ENCODE results near the gene HDAC4.

HDAC4 gene

DNA sequence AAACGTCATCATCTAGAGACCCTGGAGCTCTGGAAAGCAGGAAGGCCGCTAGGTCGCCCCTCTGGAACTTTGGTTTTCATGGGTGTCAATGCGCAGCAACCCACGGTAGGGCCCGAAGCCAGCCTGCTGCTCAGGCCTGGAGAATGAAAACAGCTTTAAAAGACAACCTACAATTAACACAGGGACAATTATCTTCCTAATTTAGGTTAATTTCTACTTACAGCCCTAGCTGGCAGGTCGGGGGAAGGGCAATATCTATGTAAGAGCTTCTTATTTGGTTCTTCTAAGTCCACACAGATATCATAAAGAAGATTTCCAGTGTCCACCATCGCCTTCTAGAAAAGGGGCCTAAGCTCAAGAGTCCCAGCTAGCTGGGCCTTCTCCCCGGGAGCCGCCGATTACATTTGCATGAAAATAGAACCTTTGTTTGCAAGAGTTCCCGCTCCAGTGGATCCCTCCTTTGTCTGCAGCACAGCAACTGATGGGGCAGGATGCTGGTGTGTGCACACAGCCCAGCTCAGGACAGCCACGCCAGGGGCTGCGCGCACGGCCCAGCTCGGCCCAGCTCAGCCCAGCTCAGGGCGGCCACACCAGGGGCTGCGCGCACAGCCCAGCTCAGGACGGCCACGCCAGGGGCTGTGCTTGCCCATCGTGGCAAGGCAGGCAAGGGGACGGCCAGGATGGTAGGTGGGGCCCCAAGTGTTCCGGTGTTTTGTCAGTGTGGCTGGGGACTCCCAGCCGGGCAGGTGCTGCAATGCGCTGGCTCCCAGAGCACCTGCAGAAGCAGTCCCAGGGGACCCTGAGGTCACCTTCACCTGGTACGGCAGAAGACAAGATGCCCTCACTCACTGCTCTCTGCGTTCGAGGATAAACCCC is 109.1 kb downstream of the HDAC4 start:
- TF ChIP-seq EGR1 (IDR thresholded peaks at IDR 0.05) = no peak
- TF ChIP-seq CEBPB (IDR thresholded peaks at IDR 0.05) = no peak
- TF ChIP-seq, protein P1, sequence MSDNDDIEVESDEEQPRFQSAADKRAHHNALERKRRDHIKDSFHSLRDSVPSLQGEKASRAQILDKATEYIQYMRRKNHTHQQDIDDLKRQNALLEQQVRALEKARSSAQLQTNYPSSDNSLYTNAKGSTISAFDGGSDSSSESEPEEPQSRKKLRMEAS (IDR thresholded peaks at IDR 0.05) = no peak
- no peak for TF ChIP-seq RAD21 (IDR thresholded peaks at IDR 0.05; ENCODE audit: low read depth)
- no peak for TF ChIP-seq FOXM1 (IDR thresholded peaks at IDR 0.05; ENCODE audit: borderline replicate concordance, low read depth)
- no peak for TF ChIP-seq YY1 (IDR thresholded peaks at IDR 0.05; ENCODE audit: low read depth)
- TF ChIP-seq, protein P2, sequence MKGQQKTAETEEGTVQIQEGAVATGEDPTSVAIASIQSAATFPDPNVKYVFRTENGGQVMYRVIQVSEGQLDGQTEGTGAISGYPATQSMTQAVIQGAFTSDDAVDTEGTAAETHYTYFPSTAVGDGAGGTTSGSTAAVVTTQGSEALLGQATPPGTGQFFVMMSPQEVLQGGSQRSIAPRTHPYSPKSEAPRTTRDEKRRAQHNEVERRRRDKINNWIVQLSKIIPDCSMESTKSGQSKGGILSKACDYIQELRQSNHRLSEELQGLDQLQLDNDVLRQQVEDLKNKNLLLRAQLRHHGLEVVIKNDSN (IDR thresholded peaks at IDR 0.05) = no peak
- TF ChIP-seq NFIC (IDR thresholded peaks at IDR 0.05) = no peak
- no peak for TF ChIP-seq ZBTB7A (IDR thresholded peaks at IDR 0.05; ENCODE audit: low read depth)
- TF ChIP-seq TCF12 (IDR thresholded peaks at IDR 0.05; ENCODE audit: low read depth) = no peak
- TF ChIP-seq CREB1 (IDR thresholded peaks at IDR 0.05; ENCODE audit: low read depth) = no peak

DNA sequence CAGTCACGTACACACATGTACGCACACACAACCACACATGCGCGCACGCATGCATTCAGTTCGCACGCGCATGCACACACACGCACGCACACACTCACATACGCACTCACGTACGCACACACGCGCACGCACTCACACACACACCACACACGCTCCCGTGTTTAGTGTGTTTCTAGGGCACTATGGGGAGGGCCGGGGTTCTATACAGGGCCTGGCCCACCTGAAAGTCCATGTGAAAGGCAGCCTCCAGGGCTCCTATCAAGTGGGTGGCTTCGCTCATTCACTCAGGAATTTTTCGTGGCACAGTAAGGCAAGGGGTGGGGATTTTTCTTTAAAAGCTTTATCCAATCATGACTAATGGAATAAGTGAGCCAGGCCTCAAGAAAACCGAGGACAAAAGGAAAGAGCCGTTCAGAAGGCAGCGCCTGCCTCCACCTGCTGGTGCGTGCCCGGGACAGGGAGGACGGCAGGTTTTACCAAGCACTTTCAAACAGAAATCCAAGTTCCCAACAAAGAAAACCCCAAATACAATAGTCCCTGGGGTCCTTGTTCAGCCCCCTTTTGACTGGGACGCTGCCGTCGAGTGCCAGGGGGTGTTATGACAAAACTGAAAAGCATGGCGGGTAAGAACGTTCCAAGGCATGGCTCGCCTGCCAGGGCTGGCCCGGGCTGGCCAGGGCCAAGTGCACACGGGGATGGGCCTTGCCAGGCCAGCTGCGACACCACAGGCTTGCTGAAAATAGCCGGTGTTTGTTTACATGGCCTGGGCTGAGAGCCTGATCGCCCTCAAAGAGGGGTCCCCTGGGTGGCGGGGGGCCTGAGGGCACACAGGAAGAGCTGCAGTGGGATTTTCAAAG is 110.0 kb downstream of the HDAC4 start:
- TF ChIP-seq NFIC (IDR thresholded peaks at IDR 0.05) = no peak
- no peak for TF ChIP-seq FOXM1 (IDR thresholded peaks at IDR 0.05; ENCODE audit: borderline replicate concordance, low read depth)
- TF ChIP-seq, protein P1 (IDR thresholded peaks at IDR 0.05) = no peak

DNA sequence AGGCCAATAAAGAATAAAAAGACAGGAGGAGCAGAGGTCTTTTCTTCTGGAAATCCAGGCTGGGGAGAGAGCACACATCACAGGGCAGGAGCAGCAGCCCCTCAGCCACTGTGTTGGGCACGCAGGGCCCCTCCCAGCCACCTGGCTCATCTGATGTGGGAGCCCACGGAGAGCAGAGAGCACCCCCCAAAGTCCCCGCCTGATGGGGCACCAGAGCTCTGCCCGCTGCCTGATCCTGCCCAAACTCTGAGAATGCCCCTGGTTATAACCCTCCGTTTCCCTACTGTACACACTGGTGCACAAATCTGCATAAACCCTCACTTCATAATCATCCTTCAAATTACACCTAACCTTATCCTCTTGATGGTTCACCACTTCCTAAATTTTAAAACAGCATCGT is 111.3 kb downstream of the HDAC4 start:
- TF ChIP-seq, protein P1 (IDR thresholded peaks at IDR 0.05) = no peak

DNA sequence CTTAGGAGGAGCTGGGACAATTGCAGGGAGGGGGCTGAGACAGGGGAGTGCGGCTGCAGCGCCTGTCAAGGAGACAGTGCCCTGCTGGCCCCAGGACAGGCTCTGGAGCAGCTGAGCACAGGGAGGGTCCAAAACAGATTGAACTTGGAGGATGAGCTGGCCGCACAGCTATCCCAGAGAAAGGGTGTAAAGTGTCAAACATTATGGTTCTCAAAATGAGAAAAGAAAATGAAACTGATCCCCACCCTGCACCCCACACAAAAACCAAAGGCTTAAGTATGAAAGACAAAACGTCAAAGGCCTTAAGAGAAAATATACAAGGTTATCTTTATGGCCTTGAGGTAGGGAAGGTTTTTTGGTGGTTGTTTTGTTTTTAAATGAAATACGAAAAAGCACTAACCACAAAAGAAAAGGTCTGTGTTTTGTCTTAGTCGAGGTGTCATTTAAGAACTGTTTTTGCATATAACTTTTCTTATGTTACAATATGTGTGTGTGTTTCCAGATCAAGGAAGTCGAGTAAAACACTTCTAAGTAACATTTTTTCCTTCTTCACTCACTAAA is 111.8 kb downstream of the HDAC4 start:
- TF ChIP-seq ZBTB7A (IDR thresholded peaks at IDR 0.05; ENCODE audit: low read depth) = no peak
- no peak for TF ChIP-seq NFIC (IDR thresholded peaks at IDR 0.05)
- TF ChIP-seq TAF1 (IDR thresholded peaks at IDR 0.05; ENCODE audit: low read depth) = no peak
- no peak for TF ChIP-seq EGR1 (IDR thresholded peaks at IDR 0.05)
- TF ChIP-seq EP300 (IDR thresholded peaks at IDR 0.05; ENCODE audit: borderline replicate concordance) = no peak
- TF ChIP-seq YY1 (IDR thresholded peaks at IDR 0.05; ENCODE audit: low read depth) = no peak
- TF ChIP-seq TEAD4 (IDR thresholded peaks at IDR 0.05) = no peak
- no peak for TF ChIP-seq FOXM1 (IDR thresholded peaks at IDR 0.05; ENCODE audit: borderline replicate concordance, low read depth)
- TF ChIP-seq, protein P3, sequence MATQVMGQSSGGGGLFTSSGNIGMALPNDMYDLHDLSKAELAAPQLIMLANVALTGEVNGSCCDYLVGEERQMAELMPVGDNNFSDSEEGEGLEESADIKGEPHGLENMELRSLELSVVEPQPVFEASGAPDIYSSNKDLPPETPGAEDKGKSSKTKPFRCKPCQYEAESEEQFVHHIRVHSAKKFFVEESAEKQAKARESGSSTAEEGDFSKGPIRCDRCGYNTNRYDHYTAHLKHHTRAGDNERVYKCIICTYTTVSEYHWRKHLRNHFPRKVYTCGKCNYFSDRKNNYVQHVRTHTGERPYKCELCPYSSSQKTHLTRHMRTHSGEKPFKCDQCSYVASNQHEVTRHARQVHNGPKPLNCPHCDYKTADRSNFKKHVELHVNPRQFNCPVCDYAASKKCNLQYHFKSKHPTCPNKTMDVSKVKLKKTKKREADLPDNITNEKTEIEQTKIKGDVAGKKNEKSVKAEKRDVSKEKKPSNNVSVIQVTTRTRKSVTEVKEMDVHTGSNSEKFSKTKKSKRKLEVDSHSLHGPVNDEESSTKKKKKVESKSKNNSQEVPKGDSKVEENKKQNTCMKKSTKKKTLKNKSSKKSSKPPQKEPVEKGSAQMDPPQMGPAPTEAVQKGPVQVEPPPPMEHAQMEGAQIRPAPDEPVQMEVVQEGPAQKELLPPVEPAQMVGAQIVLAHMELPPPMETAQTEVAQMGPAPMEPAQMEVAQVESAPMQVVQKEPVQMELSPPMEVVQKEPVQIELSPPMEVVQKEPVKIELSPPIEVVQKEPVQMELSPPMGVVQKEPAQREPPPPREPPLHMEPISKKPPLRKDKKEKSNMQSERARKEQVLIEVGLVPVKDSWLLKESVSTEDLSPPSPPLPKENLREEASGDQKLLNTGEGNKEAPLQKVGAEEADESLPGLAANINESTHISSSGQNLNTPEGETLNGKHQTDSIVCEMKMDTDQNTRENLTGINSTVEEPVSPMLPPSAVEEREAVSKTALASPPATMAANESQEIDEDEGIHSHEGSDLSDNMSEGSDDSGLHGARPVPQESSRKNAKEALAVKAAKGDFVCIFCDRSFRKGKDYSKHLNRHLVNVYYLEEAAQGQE (IDR thresholded peaks at IDR 0.05; ENCODE audit: low read depth) = no peak
- no peak for TF ChIP-seq RAD21 (IDR thresholded peaks at IDR 0.05; ENCODE audit: low read depth)
- TF ChIP-seq, protein P2 (IDR thresholded peaks at IDR 0.05) = no peak

DNA sequence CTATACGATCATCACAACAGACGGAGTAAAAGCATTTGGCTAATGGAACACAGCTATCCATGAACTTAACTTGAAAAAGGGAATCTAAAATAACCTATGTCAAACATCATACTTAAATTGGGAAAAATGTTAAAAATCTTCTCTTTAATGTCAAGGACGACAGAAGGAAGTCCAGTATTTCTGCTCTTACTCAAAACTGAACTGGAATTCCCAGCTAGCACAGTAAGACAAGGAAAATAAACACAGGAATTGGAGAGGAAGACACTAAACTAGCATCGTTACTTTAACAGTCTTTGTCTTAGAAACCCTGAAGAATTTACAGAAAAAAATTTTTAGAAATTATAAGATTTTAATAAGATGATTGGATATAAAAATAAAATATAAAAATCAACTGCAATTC is 112.6 kb downstream of the HDAC4 start:
- TF ChIP-seq YY1 (IDR thresholded peaks at IDR 0.05; ENCODE audit: low read depth) = no peak

DNA sequence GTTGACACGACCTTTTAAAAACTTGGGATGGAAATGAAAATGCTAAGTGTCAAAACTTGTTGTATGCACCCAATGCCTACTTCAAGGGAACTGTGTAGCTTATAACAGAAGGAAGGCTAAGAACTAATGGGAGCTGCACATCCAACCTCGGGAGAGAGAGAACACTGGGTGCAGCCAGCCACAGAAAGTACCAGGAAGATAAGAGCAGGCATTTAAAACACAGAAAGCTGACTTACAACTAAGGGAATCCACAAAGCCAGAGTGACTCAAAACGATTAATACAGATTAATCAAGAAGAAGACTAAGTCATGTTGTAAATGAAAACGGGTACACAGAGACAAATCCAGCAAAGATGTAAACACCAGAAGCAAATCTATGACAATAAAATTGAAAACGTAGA is 113.4 kb downstream of the HDAC4 start:
- TF ChIP-seq EGR1 (IDR thresholded peaks at IDR 0.05) (no peak), TAF1 (IDR thresholded peaks at IDR 0.05; ENCODE audit: low read depth) (no peak), ZBTB7A (IDR thresholded peaks at IDR 0.05; ENCODE audit: low read depth) (no peak), RAD21 (IDR thresholded peaks at IDR 0.05; ENCODE audit: low read depth) (no peak), TCF12 (IDR thresholded peaks at IDR 0.05; ENCODE audit: low read depth) (no peak), CREB1 (IDR thresholded peaks at IDR 0.05; ENCODE audit: low read depth) (no peak)
- TF ChIP-seq, protein P3 (IDR thresholded peaks at IDR 0.05; ENCODE audit: low read depth) = no peak
- TF ChIP-seq, protein P2 (IDR thresholded peaks at IDR 0.05) = no peak

Measured in Ishikawa (cell line).